GM12892 (cell line): ENCODE measurements around the gene FAM118A.

Experiments
- POLR2A ChIP-seq: IDR thresholded peaks from 2 replicates; pipeline ENCODE4 v1.6.1; 2011; ENCODE audit warnings: low read depth, low read length, control low read depth
- POLR2AphosphoS5 ChIP-seq: IDR thresholded peaks from 2 replicates; pipeline ENCODE4 v1.6.1; 2011; ENCODE audit warnings: low read depth, low read length, control low read depth
- TAF1 ChIP-seq: IDR thresholded peaks from 2 replicates; pipeline ENCODE4 v1.6.1; 2011; ENCODE audit warnings: low read depth, mild to moderate bottlenecking, control low read depth, low read length, borderline replicate concordance

GRCh38 chr22:45330548-45330947 lies 20.8 kb downstream of the FAM118A start:
- no peak for TF ChIP-seq TAF1
- no peak for TF ChIP-seq POLR2A
- no peak for TF ChIP-seq POLR2AphosphoS5
